Activated CD4-positive, alpha-beta T cell treated with anti-CD3 and anti-CD28 coated beads for 1 hour (primary cell): ENCODE data around the gene MACC1.
"Not testable (repeated sequence)": the region's sequence is repeated elsewhere in the genome, so short reads cannot be mapped to it uniquely, and the experiment has no call there.

Source experiments
- DNase-seq: peaks from one replicate; pipeline ENCODE4 v3.0.0-alpha.2; 2020

The MACC1 gene

GRCh38 chr7:20206104-20206896, 10.9 kb downstream of the MACC1 start:
- DNase-seq: no peak

- no peak for DNase-seq
Measured at GRCh38 chr7:20203316-20203715, 13.9 kb downstream of the MACC1 start.

- DNase-seq: no peak
Measured at GRCh38 chr7:20201380-20201779, 15.8 kb downstream of the MACC1 start.

- no peak for DNase-seq
Measured at GRCh38 chr7:20200971-20201370, 16.2 kb downstream of the MACC1 start.

- DNase-seq: no peak
Measured at GRCh38 chr7:20200361-20200760, 16.8 kb downstream of the MACC1 start.

- DNase-seq: no peak
Measured at GRCh38 chr7:20199015-20199737, 18.0 kb downstream of the MACC1 start.

GRCh38 chr7:20198260-20198659, 18.9 kb downstream of the MACC1 start:
- DNase-seq: no peak

GRCh38 chr7:20197837-20198236, 19.3 kb downstream of the MACC1 start:
- DNase-seq: no peak

GRCh38 chr7:20197125-20197748, 19.9 kb downstream of the MACC1 start:
- DNase-seq: no peak

- DNase-seq: no peak
Measured at GRCh38 chr7:20194343-20194995, 22.7 kb downstream of the MACC1 start.

GRCh38 chr7:20193873-20194272, 23.3 kb downstream of the MACC1 start:
- no peak for DNase-seq

GRCh38 chr7:20193242-20193777, 23.9 kb downstream of the MACC1 start:
- no peak for DNase-seq

GRCh38 chr7:20191391-20191869, 25.8 kb downstream of the MACC1 start:
- no peak for DNase-seq

- DNase-seq: no peak
Measured at GRCh38 chr7:20190560-20191390, 26.4 kb downstream of the MACC1 start.

- no peak for DNase-seq
Measured at GRCh38 chr7:20189852-20190251, 27.3 kb downstream of the MACC1 start.

- no peak for DNase-seq
Measured at GRCh38 chr7:20188567-20188966, 28.6 kb downstream of the MACC1 start.

GRCh38 chr7:20187850-20188249, 29.3 kb downstream of the MACC1 start:
- DNase-seq: not testable (repeated sequence)

GRCh38 chr7:20185988-20186387, 31.2 kb downstream of the MACC1 start:
- DNase-seq: no peak

- DNase-seq: no peak
Measured at GRCh38 chr7:20183086-20183485, 34.1 kb downstream of the MACC1 start.

- DNase-seq: no peak
Measured at GRCh38 chr7:20176578-20177242, 40.5 kb downstream of the MACC1 start.

GRCh38 chr7:20173828-20174227, 43.4 kb downstream of the MACC1 start:
- DNase-seq: no peak
